HL-60 (cell line): ENCODE results near the gene AFF3.
A peak's percentile ranks its signal among the peaks of the same experiment; 100 is the strongest.

Experiments used
- DNase-seq, 2 experiments: peaks; one replicate each; pipeline ENCODE4 v3.0.0-alpha.2; 2010 to 2020; ENCODE audit warnings: low read depth in 1 of 2, low spot score in 1 of 2
- H3K27ac ChIP-seq: fragments of 250-450 bp; sonication (Bioruptor Pico); replicated peaks from 2 replicates; pipeline ENCODE4 v1.5.1; 2020; ENCODE audit warnings: mild to moderate bottlenecking, moderate library complexity
- H3K27me3 ChIP-seq: fragments of 250-450 bp; sonication (Bioruptor Pico); 2 replicates; pipeline ENCODE4 v1.5.1; 2021; ENCODE audit warnings: mild to moderate bottlenecking, moderate library complexity; ENCODE audit not compliant: insufficient read depth, poor library complexity, severe bottlenecking
- H3K4me3 ChIP-seq: replicated peaks from 2 replicates; pipeline ENCODE4 v1.5.1; 2011; ENCODE audit warnings: mild to moderate bottlenecking, control low read depth, low read length; ENCODE audit not compliant: insufficient read depth
- CTCF ChIP-seq: IDR thresholded peaks from one replicate; pipeline ENCODE4 v1.5.1; 2011; ENCODE audit warnings: low read length, control low read depth, inconsistent platforms; ENCODE audit not compliant: insufficient read depth
- GABPA ChIP-seq: IDR thresholded peaks from 2 replicates; pipeline ENCODE4 v1.6.1; 2012; ENCODE audit warnings: low read depth
- POLR2AphosphoS5 ChIP-seq: IDR thresholded peaks from 2 replicates; pipeline ENCODE4 v1.6.1; 2012; ENCODE audit warnings: low read depth
- REST ChIP-seq: IDR thresholded peaks from 2 replicates; pipeline ENCODE4 v1.6.1; 2012; ENCODE audit warnings: low read depth; ENCODE audit not compliant: insufficient replicate concordance
- SPI1 ChIP-seq: IDR thresholded peaks from 2 replicates; pipeline ENCODE4 v1.6.1; 2012; ENCODE audit warnings: low read depth, mild to moderate bottlenecking, borderline replicate concordance

Gene AFF3

GRCh38 chr2:99618579-99619097 lies 523.8 kb downstream of the AFF3 start:
- Histone ChIP-seq H3K27me3 (no peaks in the 10 kb centered on the region), H3K27ac (no peak overlapping the region), H3K4me3 (no peak overlapping the region)
- DNase-seq, result peak in 1 of 2 experiments; percentile 24
- TF ChIP-seq REST (no peak), GABPA (no peak), SPI1 (peak; percentile 94), POLR2AphosphoS5 (no peak), CTCF (no peak)

GRCh38 chr2:99617811-99618210 lies 524.6 kb downstream of the AFF3 start:
- no peak overlapping the region for H3K4me3 ChIP-seq
- no peak for DNase-seq
- H3K27me3 ChIP-seq, result no peaks in the 10 kb centered on the region
- TF ChIP-seq REST (no peak), POLR2AphosphoS5 (no peak), SPI1 (no peak), GABPA (no peak), CTCF (no peak)
- H3K27ac ChIP-seq, result no peak overlapping the region

GRCh38 chr2:99615247-99615771 lies 527.1 kb downstream of the AFF3 start:
- DNase-seq, result no peak
- H3K27ac ChIP-seq, result no peak overlapping the region
- H3K27me3 ChIP-seq, result no peaks in the 10 kb centered on the region
- no peak overlapping the region for H3K4me3 ChIP-seq
- TF ChIP-seq REST (no peak), CTCF (no peak), GABPA (no peak), POLR2AphosphoS5 (no peak), SPI1 (no peak)
